Lower lobe of right lung (tissue), 2 donors: ENCODE data around the gene SYT17. TPM values are rescaled to one million over a fixed set of nuclear protein-coding genes. Genes with fewer than 3 reads are reported as not detected.
A peak's percentile ranks its signal among the peaks of the same experiment; 100 is the strongest.

Source experiments
- ATAC-seq, 2 donors: fragments of 200-7000 bp; cut with Tn5 transposase; one replicate each; pipeline ENCODE4 v1.9.1; 2020 to 2022; ENCODE audit warnings: mild to moderate bottlenecking in 2 of 2, moderate library complexity in 2 of 2
- DNase-seq: peaks from one replicate; pipeline ENCODE4 v3.0.0-alpha.2; 2020
- H3K27ac ChIP-seq: fragments of 200-600 bp; one replicate; pipeline ENCODE4 v1.8.0; 2022
- H3K27me3 ChIP-seq: fragments of 200-600 bp; one replicate; pipeline ENCODE4 v1.8.0; 2022; ENCODE audit warnings: low read depth
- H3K36me3 ChIP-seq: fragments of 200-600 bp; one replicate; pipeline ENCODE4 v1.8.0; 2022; ENCODE audit warnings: mild to moderate bottlenecking
- H3K4me1 ChIP-seq: fragments of 200-600 bp; one replicate; pipeline ENCODE4 v1.8.0; 2022
- H3K4me3 ChIP-seq: fragments of 200-600 bp; one replicate; pipeline ENCODE4 v1.8.0; 2022; ENCODE audit warnings: mild to moderate bottlenecking
- H3K9me3 ChIP-seq: fragments of 200-600 bp; one replicate; pipeline ENCODE4 v1.8.0; 2022
- intact Hi-C: fragments of 100-400 bp; cut with DNase I; formaldehyde crosslinking; loops from one replicate; pipeline ENCODE4 v1.11.0; 2022
- total RNA-seq: library from RNA; stranded (reverse); fragmentation: NEBNext Ultra II Directional; extraction: Animal tissue kit (Norgen Biotek cat#: 25700); gene quantifications from one replicate; pipeline ENCODE4 v1.2.1, GENCODE V29; 2021
- TF ChIP-seq, protein P1 (sequence below): fragments of 200-600 bp; IDR thresholded peaks from one replicate; pipeline ENCODE4 v1.8.0; 2022; ENCODE audit warnings: antibody characterized with exemption, mild to moderate bottlenecking
- donor health status: DM: no; HTN: yes; CAD: no; lungs with severe emphysema.

SYT17 gene
- total RNA-seq, 1 donor from 2014 or later: 11.8 TPM

DNA sequence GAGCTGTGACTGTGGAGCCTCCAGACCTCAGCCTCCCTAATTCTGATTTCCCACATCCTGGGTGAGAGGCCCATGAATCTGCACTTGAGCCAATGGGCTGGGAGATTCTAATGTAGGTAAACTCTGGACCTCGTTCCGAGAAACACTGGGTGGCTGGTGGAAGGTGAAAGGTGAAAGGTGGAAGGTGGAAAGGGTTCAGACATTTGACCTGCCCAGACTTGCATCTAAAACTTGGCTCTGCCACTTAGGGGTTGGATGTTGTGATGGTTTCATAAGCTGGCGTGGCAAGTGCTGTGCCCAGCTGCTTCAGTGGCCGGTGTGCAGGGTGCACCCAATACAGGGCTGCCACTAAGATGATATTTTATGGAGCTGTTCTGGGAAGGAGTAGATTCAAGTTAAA, 24.8 kb downstream of the SYT17 start:
- intact Hi-C loops: no loop called here
- Histone ChIP-seq H3K27me3 (no peaks in the 10 kb centered on the region), H3K9me3 (no peaks in the 10 kb centered on the region), H3K27ac (no peak overlapping the region), H3K4me1 (peaks cover 9% of the 10 kb centered on the region), H3K4me3 (no peak overlapping the region), H3K36me3 (no peaks in the 10 kb centered on the region)
- DNase-seq (no peak), ATAC-seq (no peak)
- TF ChIP-seq, protein P1, sequence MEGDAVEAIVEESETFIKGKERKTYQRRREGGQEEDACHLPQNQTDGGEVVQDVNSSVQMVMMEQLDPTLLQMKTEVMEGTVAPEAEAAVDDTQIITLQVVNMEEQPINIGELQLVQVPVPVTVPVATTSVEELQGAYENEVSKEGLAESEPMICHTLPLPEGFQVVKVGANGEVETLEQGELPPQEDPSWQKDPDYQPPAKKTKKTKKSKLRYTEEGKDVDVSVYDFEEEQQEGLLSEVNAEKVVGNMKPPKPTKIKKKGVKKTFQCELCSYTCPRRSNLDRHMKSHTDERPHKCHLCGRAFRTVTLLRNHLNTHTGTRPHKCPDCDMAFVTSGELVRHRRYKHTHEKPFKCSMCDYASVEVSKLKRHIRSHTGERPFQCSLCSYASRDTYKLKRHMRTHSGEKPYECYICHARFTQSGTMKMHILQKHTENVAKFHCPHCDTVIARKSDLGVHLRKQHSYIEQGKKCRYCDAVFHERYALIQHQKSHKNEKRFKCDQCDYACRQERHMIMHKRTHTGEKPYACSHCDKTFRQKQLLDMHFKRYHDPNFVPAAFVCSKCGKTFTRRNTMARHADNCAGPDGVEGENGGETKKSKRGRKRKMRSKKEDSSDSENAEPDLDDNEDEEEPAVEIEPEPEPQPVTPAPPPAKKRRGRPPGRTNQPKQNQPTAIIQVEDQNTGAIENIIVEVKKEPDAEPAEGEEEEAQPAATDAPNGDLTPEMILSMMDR: no peak

GRCh38 chr16:19196871-19197270, 28.8 kb downstream of the SYT17 start:
- ATAC-seq (peak in 1 of 2 donors; percentile 67), DNase-seq (no peak)
- Histone ChIP-seq H3K27me3 (no peaks in the 10 kb centered on the region), H3K36me3 (no peaks in the 10 kb centered on the region), H3K27ac (no peak overlapping the region), H3K4me1 (no peaks in the 10 kb centered on the region), H3K9me3 (peaks cover 3% of the 10 kb centered on the region), H3K4me3 (no peak overlapping the region)
- intact Hi-C loops: no loop called here
- TF ChIP-seq, protein P1: no peak

DNA sequence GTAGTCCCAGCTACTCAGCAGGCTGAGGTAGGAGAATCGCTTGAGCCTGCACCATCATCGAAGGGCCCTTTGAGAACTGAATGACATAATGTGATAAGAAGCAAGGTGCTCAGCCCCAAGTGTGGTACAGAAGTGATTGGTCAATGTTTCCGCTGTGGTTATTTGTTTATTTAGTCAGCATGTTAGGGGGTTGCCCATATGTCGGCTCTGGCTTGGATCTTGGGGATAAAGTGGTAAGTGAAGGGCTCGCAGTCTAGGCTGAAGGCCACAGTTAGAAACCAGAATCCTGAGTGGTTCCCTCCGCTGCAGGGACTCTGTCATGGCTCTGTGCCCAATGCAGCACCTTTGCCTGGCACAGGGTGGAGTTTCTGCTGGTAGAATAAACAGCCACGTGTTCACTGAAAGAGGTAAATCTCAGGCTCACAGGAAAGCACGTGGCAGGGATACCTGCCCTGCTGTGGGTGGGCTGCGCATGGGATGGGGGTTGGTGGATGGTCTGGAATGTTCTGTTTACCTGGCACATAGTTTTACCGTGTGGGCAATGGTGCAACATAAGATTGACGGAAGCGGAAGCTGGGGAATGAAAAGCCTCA, 35.4 kb downstream of the SYT17 start:
- H3K36me3 ChIP-seq: no peaks in the 10 kb centered on the region

DNA sequence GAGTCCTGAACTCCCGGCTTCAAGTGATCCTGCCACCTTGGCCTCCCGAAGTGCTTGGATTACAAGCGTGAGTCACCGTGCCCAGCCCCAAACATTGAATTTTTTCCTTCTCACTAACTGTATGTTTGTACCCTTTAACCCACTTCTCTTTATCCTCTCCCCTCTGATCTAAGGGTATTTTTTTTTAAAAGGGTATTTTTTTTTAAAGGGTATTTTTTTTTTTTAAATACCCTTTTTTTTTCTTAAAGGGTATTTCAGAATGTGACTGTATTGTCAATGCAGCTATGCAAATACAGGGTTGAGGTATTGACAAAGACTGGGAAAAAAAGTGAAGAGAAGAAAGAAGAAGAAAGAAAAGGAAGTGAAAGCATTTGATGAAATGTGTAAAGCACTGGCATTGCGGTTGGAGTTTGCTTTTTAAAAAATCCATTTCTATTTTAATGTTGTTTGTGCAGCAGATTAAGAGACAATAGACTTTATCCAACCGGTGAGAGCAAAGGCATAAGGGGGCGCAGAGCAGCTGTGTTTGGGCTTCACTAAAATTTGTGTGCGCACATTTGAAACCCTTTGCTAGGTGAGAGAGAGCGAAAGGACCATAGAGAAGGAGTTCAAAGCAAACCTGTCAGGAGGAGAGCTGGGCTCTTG, 42.4 kb downstream of the SYT17 start:
- Histone ChIP-seq H3K9me3 (no peaks in the 10 kb centered on the region), H3K36me3 (no peaks in the 10 kb centered on the region), H3K4me1 (no peaks in the 10 kb centered on the region), H3K27ac (no peak overlapping the region), H3K27me3 (no peaks in the 10 kb centered on the region), H3K4me3 (no peak overlapping the region)
- peak; percentile 39 to 70 for ATAC-seq
- intact Hi-C loops: no loop called here
- TF ChIP-seq, protein P1: no peak
- no peak for DNase-seq

More for the DNA sequence above, 35.4 kb downstream of the SYT17 start:
- H3K27ac ChIP-seq: peak overlapping the region; percentile 62
- peak; percentile 75 for DNase-seq
- H3K4me3 ChIP-seq: no peak overlapping the region
- TF ChIP-seq, protein P1: no peak
- H3K4me1 ChIP-seq: no peaks in the 10 kb centered on the region
- no peaks in the 10 kb centered on the region for H3K27me3 ChIP-seq
- intact Hi-C loops: no loop called here
- peaks cover 1% of the 10 kb centered on the region for H3K9me3 ChIP-seq
- ATAC-seq: peak; percentile 93 to 95

- Histone ChIP-seq H3K4me3 (no peak overlapping the region), H3K9me3 (no peaks in the 10 kb centered on the region), H3K4me1 (no peaks in the 10 kb centered on the region), H3K27me3 (no peaks in the 10 kb centered on the region), H3K27ac (no peak overlapping the region), H3K36me3 (no peaks in the 10 kb centered on the region)
- intact Hi-C loops: no loop called here
- no peak for DNase-seq
- TF ChIP-seq, protein P1: no peak
- ATAC-seq: no peak
These were observed 42.9 kb downstream of the SYT17 start for GRCh38 chr16:19210968-19211367.
